ENCODE results near the gene ADGRD1.

The ADGRD1 gene

GRCh38 chr12:131008913-131009270, 55.2 kb downstream of the ADGRD1 start:
- H3K4me2 ChIP-seq (ENCODE audit: low read length, poor library complexity, severe bottlenecking): no peak overlapping the region
- no peak overlapping the region for H2BK12ac ChIP-seq (ENCODE audit: low read length in 2 of 2)
- H3K4me3 ChIP-seq (ENCODE audit: insufficient read depth in 1 of 2, low read depth in 1 of 2, low read length in 2 of 2): peak overlapping the region in 1 of 2 experiments; percentile 1
- no peak overlapping the region for H4K8ac ChIP-seq (ENCODE audit: low read length)
- H3K9ac ChIP-seq (ENCODE audit: low read length): no peak overlapping the region
- H3K23ac ChIP-seq (ENCODE audit: low read length in 2 of 2): no peak overlapping the region
- H2BK5ac ChIP-seq (ENCODE audit: low read depth, low read length, poor library complexity, severe bottlenecking): no peak overlapping the region
- H3K9me3 ChIP-seq (ENCODE audit: control insufficient read depth, low read length): no peaks in the 10 kb centered on the region
- H2AFZ ChIP-seq (ENCODE audit: low read depth, low read length): no peak overlapping the region
- H2BK15ac ChIP-seq (ENCODE audit: low read depth, poor library complexity, severe bottlenecking): no peak overlapping the region
- H3K27me3 ChIP-seq (ENCODE audit: control insufficient read depth in 1 of 2, insufficient read depth in 1 of 2, low read length in 2 of 2): no peaks in the 10 kb centered on the region
- no peak overlapping the region for H3K27ac ChIP-seq (ENCODE audit: low read length, poor library complexity, severe bottlenecking)
- no peak overlapping the region for H3K4ac ChIP-seq (ENCODE audit: low read depth in 1 of 2, low read length in 2 of 2)
- H3K4me1 ChIP-seq (ENCODE audit: control insufficient read depth, insufficient read depth, low read depth, low read length): no peaks in the 10 kb centered on the region
- no peaks in the 10 kb centered on the region for H3K36me3 ChIP-seq (ENCODE audit: control insufficient read depth in 1 of 2, insufficient read depth in 2 of 2, low read depth in 1 of 2, low read length in 2 of 2)
- H3K14ac ChIP-seq (ENCODE audit: low read length in 2 of 2): no peak overlapping the region
- H2AK5ac ChIP-seq (ENCODE audit: low read length, severe bottlenecking): no peak overlapping the region
- H2BK120ac ChIP-seq (ENCODE audit: low read depth, low read length): no peak overlapping the region
- no peak overlapping the region for H4K91ac ChIP-seq (ENCODE audit: low read length)
- DNase-seq: no peak
- WGBS: 89% methylated on average over 17 of the region's 17 CpGs
- no peaks in the 10 kb centered on the region for H3K79me1 ChIP-seq (replicated peaks; ENCODE audit: low read length, poor library complexity, severe bottlenecking)
- H3K18ac ChIP-seq (ENCODE audit: low read depth in 1 of 2, low read length in 2 of 2): no peak overlapping the region

GRCh38 chr12:131009595-131010395, 56.1 kb downstream of the ADGRD1 start:
- Histone ChIP-seq H2AFZ (ENCODE audit: low read depth, low read length) (no peak overlapping the region), H3K27ac (ENCODE audit: low read length, poor library complexity, severe bottlenecking) (no peak overlapping the region), H3K4me1 (ENCODE audit: control insufficient read depth, insufficient read depth, low read depth, low read length) (no peaks in the 10 kb centered on the region), H2BK15ac (ENCODE audit: low read depth, poor library complexity, severe bottlenecking) (no peak overlapping the region), H2BK5ac (ENCODE audit: low read depth, low read length, poor library complexity, severe bottlenecking) (no peak overlapping the region), H3K9me3 (ENCODE audit: control insufficient read depth, low read length) (no peaks in the 10 kb centered on the region), H2AK5ac (ENCODE audit: low read length, severe bottlenecking) (no peak overlapping the region), H3K18ac (ENCODE audit: low read depth in 1 of 2, low read length in 2 of 2) (no peak overlapping the region), H3K23ac (ENCODE audit: low read length in 2 of 2) (no peak overlapping the region), H3K79me1 (replicated peaks; ENCODE audit: low read length, poor library complexity, severe bottlenecking) (no peaks in the 10 kb centered on the region), H3K27me3 (ENCODE audit: control insufficient read depth in 1 of 2, insufficient read depth in 1 of 2, low read length in 2 of 2) (no peaks in the 10 kb centered on the region), H4K8ac (ENCODE audit: low read length) (no peak overlapping the region), H4K91ac (ENCODE audit: low read length) (peak overlapping the region; percentile 59), H3K36me3 (ENCODE audit: control insufficient read depth in 1 of 2, insufficient read depth in 2 of 2, low read depth in 1 of 2, low read length in 2 of 2) (no peaks in the 10 kb centered on the region), H3K4me2 (ENCODE audit: low read length, poor library complexity, severe bottlenecking) (no peak overlapping the region), H2BK120ac (ENCODE audit: low read depth, low read length) (no peak overlapping the region), H3K4ac (ENCODE audit: low read depth in 1 of 2, low read length in 2 of 2) (no peak overlapping the region), H3K4me3 (ENCODE audit: insufficient read depth in 1 of 2, low read depth in 1 of 2, low read length in 2 of 2) (no peak overlapping the region), H2BK12ac (ENCODE audit: low read length in 2 of 2) (no peak overlapping the region), H3K14ac (ENCODE audit: low read length in 2 of 2) (no peak overlapping the region), H3K9ac (ENCODE audit: low read length) (no peak overlapping the region)
- 92% methylated on average over 21 of the region's 21 CpGs for WGBS
- DNase-seq: no peak

GRCh38 chr12:131010396-131011131, 56.9 kb downstream of the ADGRD1 start:
- Histone ChIP-seq H3K27ac (ENCODE audit: low read length, poor library complexity, severe bottlenecking) (no peak overlapping the region), H4K91ac (ENCODE audit: low read length) (no peak overlapping the region), H3K14ac (ENCODE audit: low read length in 2 of 2) (no peak overlapping the region), H3K23ac (ENCODE audit: low read length in 2 of 2) (no peak overlapping the region), H3K9ac (ENCODE audit: low read length) (no peak overlapping the region), H3K36me3 (ENCODE audit: control insufficient read depth in 1 of 2, insufficient read depth in 2 of 2, low read depth in 1 of 2, low read length in 2 of 2) (no peaks in the 10 kb centered on the region), H3K9me3 (ENCODE audit: control insufficient read depth, low read length) (no peaks in the 10 kb centered on the region), H4K8ac (ENCODE audit: low read length) (no peak overlapping the region), H3K4me1 (ENCODE audit: control insufficient read depth, insufficient read depth, low read depth, low read length) (no peaks in the 10 kb centered on the region), H3K27me3 (ENCODE audit: control insufficient read depth in 1 of 2, insufficient read depth in 1 of 2, low read length in 2 of 2) (no peaks in the 10 kb centered on the region), H2AK5ac (ENCODE audit: low read length, severe bottlenecking) (no peak overlapping the region), H2AFZ (ENCODE audit: low read depth, low read length) (no peak overlapping the region), H3K4ac (ENCODE audit: low read depth in 1 of 2, low read length in 2 of 2) (no peak overlapping the region), H3K18ac (ENCODE audit: low read depth in 1 of 2, low read length in 2 of 2) (no peak overlapping the region), H2BK12ac (ENCODE audit: low read length in 2 of 2) (no peak overlapping the region), H2BK120ac (ENCODE audit: low read depth, low read length) (no peak overlapping the region), H2BK15ac (ENCODE audit: low read depth, poor library complexity, severe bottlenecking) (no peak overlapping the region), H3K79me1 (replicated peaks; ENCODE audit: low read length, poor library complexity, severe bottlenecking) (no peaks in the 10 kb centered on the region), H2BK5ac (ENCODE audit: low read depth, low read length, poor library complexity, severe bottlenecking) (no peak overlapping the region), H3K4me3 (ENCODE audit: insufficient read depth in 1 of 2, low read depth in 1 of 2, low read length in 2 of 2) (no peak overlapping the region), H3K4me2 (ENCODE audit: low read length, poor library complexity, severe bottlenecking) (no peak overlapping the region)
- WGBS: 85% methylated on average over 15 of the region's 18 CpGs
- no peak for DNase-seq

GRCh38 chr12:131011165-131012079, 57.7 kb downstream of the ADGRD1 start:
- 89% methylated on average over 40 of the region's 40 CpGs for WGBS
- no peak overlapping the region for H2BK5ac ChIP-seq (ENCODE audit: low read depth, low read length, poor library complexity, severe bottlenecking)
- no peaks in the 10 kb centered on the region for H3K4me1 ChIP-seq (ENCODE audit: control insufficient read depth, insufficient read depth, low read depth, low read length)
- H3K79me1 ChIP-seq (replicated peaks; ENCODE audit: low read length, poor library complexity, severe bottlenecking): no peaks in the 10 kb centered on the region
- no peak overlapping the region for H2BK12ac ChIP-seq (ENCODE audit: low read length in 2 of 2)
- no peak overlapping the region for H4K91ac ChIP-seq (ENCODE audit: low read length)
- no peak overlapping the region for H4K8ac ChIP-seq (ENCODE audit: low read length)
- no peak overlapping the region for H3K27ac ChIP-seq (ENCODE audit: low read length, poor library complexity, severe bottlenecking)
- no peak overlapping the region for H2AFZ ChIP-seq (ENCODE audit: low read depth, low read length)
- H3K4me2 ChIP-seq (ENCODE audit: low read length, poor library complexity, severe bottlenecking): no peak overlapping the region
- H3K14ac ChIP-seq (ENCODE audit: low read length in 2 of 2): no peak overlapping the region
- H3K36me3 ChIP-seq (ENCODE audit: control insufficient read depth in 1 of 2, insufficient read depth in 2 of 2, low read depth in 1 of 2, low read length in 2 of 2): no peaks in the 10 kb centered on the region
- no peak overlapping the region for H3K4ac ChIP-seq (ENCODE audit: low read depth in 1 of 2, low read length in 2 of 2)
- H2AK5ac ChIP-seq (ENCODE audit: low read length, severe bottlenecking): no peak overlapping the region
- no peaks in the 10 kb centered on the region for H3K9me3 ChIP-seq (ENCODE audit: control insufficient read depth, low read length)
- no peak overlapping the region for H3K18ac ChIP-seq (ENCODE audit: low read depth in 1 of 2, low read length in 2 of 2)
- H3K23ac ChIP-seq (ENCODE audit: low read length in 2 of 2): no peak overlapping the region
- DNase-seq: no peak
- no peak overlapping the region for H3K4me3 ChIP-seq (ENCODE audit: insufficient read depth in 1 of 2, low read depth in 1 of 2, low read length in 2 of 2)
- peak overlapping the region; percentile 11 for H3K9ac ChIP-seq (ENCODE audit: low read length)
- no peak overlapping the region for H2BK120ac ChIP-seq (ENCODE audit: low read depth, low read length)
- no peak overlapping the region for H2BK15ac ChIP-seq (ENCODE audit: low read depth, poor library complexity, severe bottlenecking)
- H3K27me3 ChIP-seq (ENCODE audit: control insufficient read depth in 1 of 2, insufficient read depth in 1 of 2, low read length in 2 of 2): no peaks in the 10 kb centered on the region
